ENCODE measurements around the gene APOB.

Gene APOB

GRCh38 chr2:21011876-21012556 is 31.9 kb downstream of the APOB start:
- Mint-ChIP-seq H3K4me1 (ENCODE audit: low read depth) (no peaks in the 10 kb centered on the region), H3K36me3 (ENCODE audit: low read depth) (no peaks in the 10 kb centered on the region), H3K27me3 (ENCODE audit: low read depth) (no peaks in the 10 kb centered on the region), H3K27ac (no peak overlapping the region), H3K9me3 (no peaks in the 10 kb centered on the region), H3K4me3 (no peak overlapping the region)
- DNase-seq (ENCODE audit: low spot score) = no peak

DNA sequence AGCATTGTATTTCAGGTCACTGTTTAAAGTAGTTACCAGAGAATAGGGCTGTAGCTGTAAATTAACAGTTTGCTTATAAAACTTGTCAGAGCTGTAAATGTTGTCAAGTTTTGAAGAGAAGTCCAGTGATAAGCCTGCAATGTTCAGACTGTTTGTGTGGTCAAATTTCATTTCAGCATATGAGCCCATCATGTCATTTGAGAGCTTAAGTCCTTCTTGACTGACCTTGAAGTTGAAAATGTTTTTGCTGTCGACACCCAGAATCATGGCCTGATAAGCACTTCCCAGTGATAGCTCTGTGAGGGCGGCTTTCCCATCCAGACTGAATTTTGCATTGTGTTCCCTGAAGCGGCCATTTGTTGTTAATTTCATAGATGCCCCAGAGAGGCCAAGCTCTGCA is 32.4 kb downstream of the APOB start:
- Mint-ChIP-seq H3K36me3 (ENCODE audit: low read depth) (no peaks in the 10 kb centered on the region), H3K4me3 (no peak overlapping the region), H3K27ac (no peak overlapping the region), H3K4me1 (ENCODE audit: low read depth) (no peaks in the 10 kb centered on the region), H3K27me3 (ENCODE audit: low read depth) (no peaks in the 10 kb centered on the region), H3K9me3 (no peaks in the 10 kb centered on the region)
- DNase-seq (ENCODE audit: low spot score) = no peak

GRCh38 chr2:21010813-21011439 is 32.9 kb downstream of the APOB start:
- Mint-ChIP-seq H3K4me1 (ENCODE audit: low read depth) (no peaks in the 10 kb centered on the region), H3K27me3 (ENCODE audit: low read depth) (no peaks in the 10 kb centered on the region), H3K4me3 (no peak overlapping the region), H3K27ac (no peak overlapping the region), H3K36me3 (ENCODE audit: low read depth) (no peaks in the 10 kb centered on the region), H3K9me3 (no peaks in the 10 kb centered on the region)
- no peak for DNase-seq (ENCODE audit: low spot score)

- H3K4me1 Mint-ChIP-seq (ENCODE audit: low read depth) = no peaks in the 10 kb centered on the region
- no peak for DNase-seq (ENCODE audit: low spot score)
- H3K27me3 Mint-ChIP-seq (ENCODE audit: low read depth) = no peaks in the 10 kb centered on the region
- H3K4me3 Mint-ChIP-seq = no peak overlapping the region
- no peak overlapping the region for H3K27ac Mint-ChIP-seq
- no peaks in the 10 kb centered on the region for H3K36me3 Mint-ChIP-seq (ENCODE audit: low read depth)
- no peaks in the 10 kb centered on the region for H3K9me3 Mint-ChIP-seq
These were observed 34.1 kb downstream of the APOB start for GRCh38 chr2:21009662-21010225.

- H3K9me3 Mint-ChIP-seq = no peaks in the 10 kb centered on the region
- no peak overlapping the region for H3K4me3 Mint-ChIP-seq
- H3K27ac Mint-ChIP-seq = no peak overlapping the region
- no peak for DNase-seq (ENCODE audit: low spot score)
- H3K4me1 Mint-ChIP-seq (ENCODE audit: low read depth) = no peaks in the 10 kb centered on the region
- no peaks in the 10 kb centered on the region for H3K27me3 Mint-ChIP-seq (ENCODE audit: low read depth)
- no peaks in the 10 kb centered on the region for H3K36me3 Mint-ChIP-seq (ENCODE audit: low read depth)
These were observed 34.8 kb downstream of the APOB start for GRCh38 chr2:21008790-21009661.

- H3K4me1 Mint-ChIP-seq (ENCODE audit: low read depth) = no peaks in the 10 kb centered on the region
- no peaks in the 10 kb centered on the region for H3K36me3 Mint-ChIP-seq (ENCODE audit: low read depth)
- H3K27me3 Mint-ChIP-seq (ENCODE audit: low read depth) = no peaks in the 10 kb centered on the region
- H3K27ac Mint-ChIP-seq = no peak overlapping the region
- H3K9me3 Mint-ChIP-seq = no peaks in the 10 kb centered on the region
- DNase-seq (ENCODE audit: low spot score) = no peak
- H3K4me3 Mint-ChIP-seq = no peak overlapping the region
These were observed 35.7 kb downstream of the APOB start for GRCh38 chr2:21008014-21008789.

DNA sequence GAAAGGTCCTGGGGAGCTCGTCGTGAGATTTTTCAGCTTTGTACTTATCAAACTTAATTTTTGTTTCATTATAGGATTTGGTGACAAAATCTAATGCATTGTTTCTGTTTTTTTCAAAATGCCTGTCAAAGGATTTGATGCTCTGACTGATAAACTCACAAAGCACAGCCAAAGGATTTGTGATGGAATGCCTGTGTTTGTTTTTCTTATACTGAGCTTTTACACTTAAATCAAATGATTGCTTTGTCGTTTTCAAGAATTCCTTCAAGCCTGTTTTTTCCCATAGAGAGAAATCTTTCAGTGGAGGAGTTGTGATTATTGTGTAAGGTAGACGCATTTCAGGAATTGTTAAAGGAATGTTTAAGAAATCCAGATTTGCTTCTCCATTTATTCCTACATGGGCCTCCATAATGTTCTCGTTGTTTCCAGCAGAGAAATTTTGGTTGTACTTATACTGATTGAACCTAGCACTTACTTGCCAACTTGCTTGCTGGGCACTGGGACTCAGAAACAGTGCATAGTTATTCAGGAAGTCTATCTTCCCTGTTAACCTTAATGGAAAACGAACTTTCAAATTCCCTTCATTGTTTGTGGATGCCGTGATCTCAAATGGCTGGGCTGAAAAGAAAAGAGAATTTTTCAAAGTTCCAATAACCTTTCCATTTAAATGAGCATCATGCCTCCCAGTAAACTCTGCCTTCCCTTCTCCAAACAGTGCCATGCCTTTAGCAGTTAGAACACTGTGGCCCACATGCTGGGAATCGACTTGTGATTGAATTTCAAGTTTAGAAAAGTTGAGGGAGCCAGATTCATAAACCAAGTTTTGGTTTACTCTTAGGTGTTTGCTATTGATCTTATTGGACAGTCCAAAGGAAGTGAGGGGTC is 36.5 kb downstream of the APOB start:
- no peaks in the 10 kb centered on the region for H3K4me1 Mint-ChIP-seq (ENCODE audit: low read depth)
- H3K36me3 Mint-ChIP-seq (ENCODE audit: low read depth) = no peaks in the 10 kb centered on the region
- H3K4me3 Mint-ChIP-seq = no peak overlapping the region
- no peaks in the 10 kb centered on the region for H3K27me3 Mint-ChIP-seq (ENCODE audit: low read depth)
- no peaks in the 10 kb centered on the region for H3K9me3 Mint-ChIP-seq
- DNase-seq (ENCODE audit: low spot score) = no peak
- no peak overlapping the region for H3K27ac Mint-ChIP-seq

DNA sequence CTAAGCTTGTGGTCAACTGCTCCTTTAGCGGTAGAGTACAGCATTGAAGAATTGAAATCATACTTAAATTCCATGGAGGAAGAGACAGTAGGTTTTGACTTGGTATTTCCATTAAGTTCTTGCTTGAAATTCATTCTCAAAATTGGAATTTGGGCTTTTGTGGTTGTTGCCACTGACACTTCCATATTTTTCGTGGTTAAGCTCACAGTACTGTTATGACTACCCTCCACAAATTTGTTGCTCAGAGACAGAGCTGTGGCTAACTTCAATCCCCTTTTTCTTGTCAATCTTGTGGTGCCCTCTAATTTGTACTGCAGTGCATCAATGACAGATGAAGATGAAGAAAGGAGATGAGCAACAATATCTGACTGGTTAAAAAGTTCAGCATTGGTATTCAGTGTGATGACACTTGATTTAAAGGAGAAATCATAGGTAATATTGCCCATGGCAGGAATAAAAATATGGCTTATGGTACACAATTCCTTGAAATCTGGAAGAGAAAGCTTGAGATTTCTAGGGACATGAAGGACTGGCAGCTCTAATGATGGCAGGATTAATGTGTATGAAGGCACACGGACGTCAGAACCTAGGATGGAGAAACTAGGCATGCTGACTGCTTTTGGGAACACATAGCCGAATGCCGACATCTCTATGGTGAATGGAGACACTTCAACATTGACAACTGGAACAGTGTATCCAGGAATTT is 37.3 kb downstream of the APOB start:
- no peaks in the 10 kb centered on the region for H3K4me1 Mint-ChIP-seq (ENCODE audit: low read depth)
- no peak overlapping the region for H3K4me3 Mint-ChIP-seq
- no peak for DNase-seq (ENCODE audit: low spot score)
- no peak overlapping the region for H3K27ac Mint-ChIP-seq
- no peaks in the 10 kb centered on the region for H3K27me3 Mint-ChIP-seq (ENCODE audit: low read depth)
- no peaks in the 10 kb centered on the region for H3K36me3 Mint-ChIP-seq (ENCODE audit: low read depth)
- no peaks in the 10 kb centered on the region for H3K9me3 Mint-ChIP-seq

DNA sequence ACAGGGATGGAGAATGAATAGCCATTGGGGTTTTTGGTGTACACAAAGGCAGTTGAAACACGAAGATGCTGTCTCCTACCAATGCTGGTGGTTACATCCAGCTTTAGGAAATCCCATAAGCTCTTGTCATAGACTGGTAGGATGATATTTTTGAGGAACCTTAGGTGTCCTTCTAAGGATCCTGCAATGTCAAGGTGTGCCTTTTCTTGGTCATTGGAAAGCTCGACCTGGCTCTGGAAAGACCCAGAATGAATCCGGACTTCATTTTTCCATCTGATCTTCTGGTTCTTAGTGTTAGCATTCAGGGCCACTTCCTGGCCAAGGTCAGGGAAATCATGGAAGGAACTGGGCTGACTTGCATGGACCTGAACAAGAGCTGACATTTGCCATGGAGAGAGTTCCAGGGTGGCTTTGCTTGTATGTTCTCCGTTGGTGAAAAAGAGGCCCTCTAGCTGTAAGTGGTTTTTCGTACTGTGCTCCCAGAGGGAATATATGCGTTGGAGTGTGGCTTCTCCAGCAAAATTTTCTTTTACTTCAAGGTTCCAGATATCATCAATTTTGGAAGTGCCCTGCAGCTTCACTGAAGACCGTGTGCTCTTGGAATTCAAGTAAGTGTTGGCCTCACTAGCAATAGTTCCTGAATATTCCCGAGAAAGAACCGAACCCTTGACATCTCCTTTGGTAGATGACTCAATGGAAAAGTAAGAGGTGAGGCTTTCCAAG is 38.0 kb downstream of the APOB start:
- DNase-seq (ENCODE audit: low spot score) = no peak
- Mint-ChIP-seq H3K9me3 (no peaks in the 10 kb centered on the region), H3K27me3 (ENCODE audit: low read depth) (no peaks in the 10 kb centered on the region), H3K4me3 (no peak overlapping the region), H3K4me1 (ENCODE audit: low read depth) (no peaks in the 10 kb centered on the region), H3K27ac (no peak overlapping the region), H3K36me3 (ENCODE audit: low read depth) (no peaks in the 10 kb centered on the region)

DNA sequence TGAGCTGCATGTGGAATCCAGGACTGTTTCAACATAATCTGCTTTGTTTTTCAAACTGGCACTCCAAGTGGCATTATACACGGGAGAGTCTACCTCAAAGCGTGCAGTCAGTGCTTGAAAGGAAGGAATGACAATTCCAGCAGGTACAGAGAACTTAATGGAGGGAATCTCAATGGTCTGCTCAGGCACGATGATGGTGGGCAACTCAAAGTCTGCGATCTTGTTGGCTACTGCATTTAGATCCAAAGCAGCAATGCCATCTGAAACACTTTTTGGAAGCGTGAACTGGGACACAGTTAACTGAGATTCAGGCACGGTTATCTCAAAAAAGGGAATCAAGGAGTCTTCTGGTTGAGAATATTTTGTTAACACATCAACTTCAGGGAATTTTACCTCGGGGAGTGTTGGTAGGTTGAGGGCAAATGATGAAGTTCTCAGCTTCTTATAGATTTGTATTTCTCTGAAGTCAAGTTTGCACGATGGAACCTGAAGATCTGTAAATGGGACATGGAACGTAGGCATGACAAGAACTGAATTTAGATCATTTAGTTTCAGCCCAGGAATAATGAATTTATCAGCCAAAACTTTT is 38.7 kb downstream of the APOB start:
- Mint-ChIP-seq H3K4me3 (no peak overlapping the region), H3K27ac (no peak overlapping the region), H3K36me3 (ENCODE audit: low read depth) (no peaks in the 10 kb centered on the region), H3K27me3 (ENCODE audit: low read depth) (no peaks in the 10 kb centered on the region), H3K9me3 (no peaks in the 10 kb centered on the region), H3K4me1 (ENCODE audit: low read depth) (no peaks in the 10 kb centered on the region)
- DNase-seq (ENCODE audit: low spot score) = no peak

- DNase-seq (ENCODE audit: low spot score) = no peak
- no peaks in the 10 kb centered on the region for H3K36me3 Mint-ChIP-seq (ENCODE audit: low read depth)
- no peaks in the 10 kb centered on the region for H3K9me3 Mint-ChIP-seq
- no peak overlapping the region for H3K27ac Mint-ChIP-seq
- H3K4me3 Mint-ChIP-seq = no peak overlapping the region
- no peaks in the 10 kb centered on the region for H3K4me1 Mint-ChIP-seq (ENCODE audit: low read depth)
- H3K27me3 Mint-ChIP-seq (ENCODE audit: low read depth) = no peaks in the 10 kb centered on the region
These were observed 39.7 kb downstream of the APOB start for GRCh38 chr2:21004181-21004572.
